PFSK-1 (cell line): ENCODE data around the gene NUCB2.

Experiments used
- FOXP2 ChIP-seq: optimal IDR thresholded peaks from 2 replicates; pipeline ENCODE3; 2011; ENCODE audit warnings: borderline replicate concordance, control low read depth, inconsistent platforms; ENCODE audit not compliant: insufficient read depth; ENCODE audit errors: extremely low read length, extremely low read depth
- POLR2AphosphoS5 ChIP-seq: IDR thresholded peaks from 2 replicates; pipeline ENCODE4 v1.6.1; 2012; ENCODE audit warnings: low read depth, mild to moderate bottlenecking, control low read depth, low read length, moderate library complexity
- SIN3A ChIP-seq: IDR thresholded peaks from 2 replicates; pipeline ENCODE4 v1.6.1; 2012; ENCODE audit warnings: mild to moderate bottlenecking, low read length, moderate library complexity, borderline replicate concordance; ENCODE audit not compliant: insufficient read depth
- TAF1 ChIP-seq: IDR thresholded peaks from 2 replicates; pipeline ENCODE4 v1.6.1; 2012; ENCODE audit warnings: low read length, control low read depth, borderline replicate concordance; ENCODE audit not compliant: insufficient read depth
- TF ChIP-seq, protein P1 (sequence below), 2 experiments: IDR thresholded peaks; 2 replicates each; pipeline versions ENCODE4 v1.6.1 to v1.8.0; 2011 to 2012; ENCODE audit warnings: low read depth in 2 of 2, low read length in 2 of 2, control low read depth in 1 of 2, inconsistent platforms in 1 of 2, mild to moderate bottlenecking in 1 of 2, moderate library complexity in 1 of 2; ENCODE audit not compliant: insufficient read depth in 1 of 2

The NUCB2 gene

DNA sequence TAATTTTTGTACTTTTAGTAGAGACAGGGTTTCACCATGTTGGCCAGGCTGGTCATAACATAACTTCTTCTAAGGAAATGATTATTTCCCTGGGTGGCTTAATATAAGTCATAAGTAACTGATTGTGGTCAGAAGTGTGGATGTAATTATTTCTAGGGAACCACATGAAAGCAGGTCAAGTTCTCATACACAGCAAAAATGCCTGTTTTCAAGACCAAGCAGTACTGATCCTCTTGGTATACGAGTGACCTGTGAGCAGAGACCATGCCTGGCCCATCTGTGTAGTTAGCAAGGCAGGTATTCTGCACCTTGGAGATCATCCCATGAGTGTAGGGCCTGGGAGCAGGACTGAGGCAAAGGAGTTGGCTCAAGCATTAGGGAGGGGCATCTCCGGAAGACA is 32.5 kb upstream of the NUCB2 start:
- TF ChIP-seq TAF1 (no peak), SIN3A (no peak)
- TF ChIP-seq, protein P1, sequence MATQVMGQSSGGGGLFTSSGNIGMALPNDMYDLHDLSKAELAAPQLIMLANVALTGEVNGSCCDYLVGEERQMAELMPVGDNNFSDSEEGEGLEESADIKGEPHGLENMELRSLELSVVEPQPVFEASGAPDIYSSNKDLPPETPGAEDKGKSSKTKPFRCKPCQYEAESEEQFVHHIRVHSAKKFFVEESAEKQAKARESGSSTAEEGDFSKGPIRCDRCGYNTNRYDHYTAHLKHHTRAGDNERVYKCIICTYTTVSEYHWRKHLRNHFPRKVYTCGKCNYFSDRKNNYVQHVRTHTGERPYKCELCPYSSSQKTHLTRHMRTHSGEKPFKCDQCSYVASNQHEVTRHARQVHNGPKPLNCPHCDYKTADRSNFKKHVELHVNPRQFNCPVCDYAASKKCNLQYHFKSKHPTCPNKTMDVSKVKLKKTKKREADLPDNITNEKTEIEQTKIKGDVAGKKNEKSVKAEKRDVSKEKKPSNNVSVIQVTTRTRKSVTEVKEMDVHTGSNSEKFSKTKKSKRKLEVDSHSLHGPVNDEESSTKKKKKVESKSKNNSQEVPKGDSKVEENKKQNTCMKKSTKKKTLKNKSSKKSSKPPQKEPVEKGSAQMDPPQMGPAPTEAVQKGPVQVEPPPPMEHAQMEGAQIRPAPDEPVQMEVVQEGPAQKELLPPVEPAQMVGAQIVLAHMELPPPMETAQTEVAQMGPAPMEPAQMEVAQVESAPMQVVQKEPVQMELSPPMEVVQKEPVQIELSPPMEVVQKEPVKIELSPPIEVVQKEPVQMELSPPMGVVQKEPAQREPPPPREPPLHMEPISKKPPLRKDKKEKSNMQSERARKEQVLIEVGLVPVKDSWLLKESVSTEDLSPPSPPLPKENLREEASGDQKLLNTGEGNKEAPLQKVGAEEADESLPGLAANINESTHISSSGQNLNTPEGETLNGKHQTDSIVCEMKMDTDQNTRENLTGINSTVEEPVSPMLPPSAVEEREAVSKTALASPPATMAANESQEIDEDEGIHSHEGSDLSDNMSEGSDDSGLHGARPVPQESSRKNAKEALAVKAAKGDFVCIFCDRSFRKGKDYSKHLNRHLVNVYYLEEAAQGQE (IDR thresholded peaks at IDR 0.05; ENCODE audit: insufficient read depth in 1 of 2, low read depth in 2 of 2, low read length in 2 of 2) = no peak

GRCh38 chr11:17250561-17251350 is 25.8 kb upstream of the NUCB2 start:
- TF ChIP-seq SIN3A = no peak

- TF ChIP-seq, protein P1 (IDR thresholded peaks at IDR 0.05; ENCODE audit: insufficient read depth in 1 of 2, low read depth in 2 of 2, low read length in 2 of 2) = no peak
- TF ChIP-seq POLR2AphosphoS5 (no peak), FOXP2 (no peak), TAF1 (no peak), SIN3A (no peak)
These were observed 23.8 kb upstream of the NUCB2 start for GRCh38 chr11:17252704-17253103.

- no peak for TF ChIP-seq FOXP2
These were observed 20.0 kb upstream of the NUCB2 start for GRCh38 chr11:17256512-17256911.

DNA sequence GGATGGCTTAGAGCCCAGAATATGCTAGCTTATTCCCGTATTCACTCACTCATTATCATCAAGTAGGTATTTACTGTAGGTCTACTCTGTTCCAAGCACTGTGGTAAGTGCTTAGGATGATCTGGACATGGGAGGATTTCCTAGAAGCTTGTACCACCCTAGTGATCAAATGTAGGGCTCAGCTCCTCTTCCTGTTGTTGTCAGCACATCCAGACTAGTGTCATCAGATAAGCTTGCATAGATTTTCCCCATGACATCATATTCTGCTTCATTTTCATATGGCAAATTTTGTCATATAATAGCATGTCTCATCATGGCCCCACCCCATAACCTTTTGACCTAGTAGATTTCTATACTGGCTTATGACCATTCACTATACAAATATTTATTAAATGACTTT is 19.3 kb upstream of the NUCB2 start:
- TF ChIP-seq FOXP2 (no peak), TAF1 (no peak), SIN3A (no peak)
- TF ChIP-seq, protein P1 (IDR thresholded peaks at IDR 0.05; ENCODE audit: insufficient read depth in 1 of 2, low read depth in 2 of 2, low read length in 2 of 2) = no peak

GRCh38 chr11:17258670-17259069 is 17.9 kb upstream of the NUCB2 start:
- TF ChIP-seq, protein P1 (IDR thresholded peaks at IDR 0.05; ENCODE audit: insufficient read depth in 1 of 2, low read depth in 2 of 2, low read length in 2 of 2) = no peak
- TF ChIP-seq FOXP2 = no peak
- no peak for TF ChIP-seq POLR2AphosphoS5
